Measurements from ENCODE around the gene RIN2. TPM values are rescaled to one million over a fixed set of nuclear protein-coding genes. Genes with fewer than 3 reads are reported as not detected.

Gene RIN2
- total RNA-seq, 2 donors from 2014 or later = 82.0 to 105 TPM

DNA sequence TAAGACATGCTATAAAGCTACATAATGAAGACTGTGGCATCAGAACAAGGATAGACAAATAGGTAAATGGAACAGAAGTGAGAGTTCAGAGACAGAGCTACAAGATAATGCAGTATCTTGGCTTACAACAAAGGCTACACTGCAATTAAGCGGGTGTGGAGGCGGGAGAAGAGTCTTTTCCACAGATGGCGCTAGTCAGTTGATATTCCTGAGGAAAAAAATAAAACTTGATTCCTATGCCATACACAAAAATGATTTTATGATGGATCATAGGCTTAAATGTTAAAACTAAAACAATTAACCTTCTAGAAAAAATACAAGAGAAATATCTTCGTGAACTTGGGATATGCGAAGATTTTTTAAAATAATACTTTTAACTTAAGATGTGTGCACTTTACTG is 31.0 kb downstream of the RIN2 start:
- intact Hi-C loops (cut with DNase I) = no loop called here
- Histone ChIP-seq H3K9me3 (no peaks in the 10 kb centered on the region), H3K4me1 (no peaks in the 10 kb centered on the region), H3K4me3 (no peak overlapping the region), H3K9ac (ENCODE audit: low read depth in 2 of 2, low read length in 2 of 2) (no peak overlapping the region), H3K36me3 (no peaks in the 10 kb centered on the region), H3K27ac (no peak overlapping the region), H3K27me3 (no peaks in the 10 kb centered on the region)
- no peak for DNase-seq
- TF ChIP-seq, protein P1, sequence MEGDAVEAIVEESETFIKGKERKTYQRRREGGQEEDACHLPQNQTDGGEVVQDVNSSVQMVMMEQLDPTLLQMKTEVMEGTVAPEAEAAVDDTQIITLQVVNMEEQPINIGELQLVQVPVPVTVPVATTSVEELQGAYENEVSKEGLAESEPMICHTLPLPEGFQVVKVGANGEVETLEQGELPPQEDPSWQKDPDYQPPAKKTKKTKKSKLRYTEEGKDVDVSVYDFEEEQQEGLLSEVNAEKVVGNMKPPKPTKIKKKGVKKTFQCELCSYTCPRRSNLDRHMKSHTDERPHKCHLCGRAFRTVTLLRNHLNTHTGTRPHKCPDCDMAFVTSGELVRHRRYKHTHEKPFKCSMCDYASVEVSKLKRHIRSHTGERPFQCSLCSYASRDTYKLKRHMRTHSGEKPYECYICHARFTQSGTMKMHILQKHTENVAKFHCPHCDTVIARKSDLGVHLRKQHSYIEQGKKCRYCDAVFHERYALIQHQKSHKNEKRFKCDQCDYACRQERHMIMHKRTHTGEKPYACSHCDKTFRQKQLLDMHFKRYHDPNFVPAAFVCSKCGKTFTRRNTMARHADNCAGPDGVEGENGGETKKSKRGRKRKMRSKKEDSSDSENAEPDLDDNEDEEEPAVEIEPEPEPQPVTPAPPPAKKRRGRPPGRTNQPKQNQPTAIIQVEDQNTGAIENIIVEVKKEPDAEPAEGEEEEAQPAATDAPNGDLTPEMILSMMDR (IDR thresholded peaks at IDR 0.05) = no peak

DNA sequence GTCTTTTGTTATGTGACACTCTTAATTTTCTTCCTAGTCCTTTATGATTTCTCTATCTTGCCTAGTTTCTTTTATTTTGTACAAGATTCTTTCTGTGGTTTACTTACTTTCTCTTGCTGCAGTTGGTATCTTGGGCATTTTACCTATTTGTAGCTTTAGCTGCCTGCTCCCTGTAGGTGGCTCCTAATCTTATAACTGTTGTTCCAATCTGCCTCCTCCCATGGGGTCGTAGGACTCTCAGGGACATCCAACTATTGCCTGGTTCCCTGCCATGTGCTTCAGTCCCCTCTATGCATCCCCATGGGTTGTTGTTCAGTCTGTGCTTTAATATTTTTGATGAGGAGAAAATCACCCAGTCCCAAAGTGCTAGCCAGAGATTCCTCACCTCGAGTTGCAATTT is 31.4 kb downstream of the RIN2 start:
- DNase-seq = no peak
- H3K9ac ChIP-seq (ENCODE audit: low read depth in 2 of 2, low read length in 2 of 2) = no peak overlapping the region
- H3K27me3 ChIP-seq = no peaks in the 10 kb centered on the region
- H3K36me3 ChIP-seq = no peaks in the 10 kb centered on the region
- no peaks in the 10 kb centered on the region for H3K9me3 ChIP-seq
- TF ChIP-seq, protein P1 (IDR thresholded peaks at IDR 0.05) = no peak
- H3K4me1 ChIP-seq = no peaks in the 10 kb centered on the region
- H3K27ac ChIP-seq = no peak overlapping the region
- H3K4me3 ChIP-seq = no peak overlapping the region
- intact Hi-C loops (cut with DNase I) = no loop called here

DNA sequence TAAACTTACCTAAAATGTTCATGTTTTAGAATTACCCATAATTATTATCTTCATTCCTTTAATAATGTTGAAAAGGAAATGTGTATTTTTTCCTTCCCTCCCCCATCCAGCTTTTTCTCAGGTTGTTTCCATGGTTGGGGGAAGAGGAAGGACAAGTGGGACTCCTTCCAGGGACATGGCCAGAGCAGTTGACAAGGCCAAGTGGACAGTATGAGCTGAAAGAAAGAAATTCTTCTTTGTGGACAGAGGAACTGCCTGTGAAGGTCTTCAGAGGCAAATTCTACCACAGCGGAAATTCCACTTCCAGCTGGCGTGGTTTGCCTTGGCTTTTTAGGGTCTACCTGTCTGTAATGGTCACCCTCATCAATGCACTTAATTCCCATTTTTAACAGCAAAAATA is 33.8 kb downstream of the RIN2 start:
- H3K27me3 ChIP-seq = no peaks in the 10 kb centered on the region
- no peak overlapping the region for H3K27ac ChIP-seq
- intact Hi-C loops (cut with DNase I) = no loop called here
- no peak overlapping the region for H3K4me3 ChIP-seq
- no peak for DNase-seq
- TF ChIP-seq, protein P1 (IDR thresholded peaks at IDR 0.05) = no peak
- H3K9ac ChIP-seq (ENCODE audit: low read depth in 2 of 2, low read length in 2 of 2) = no peak overlapping the region
- H3K4me1 ChIP-seq = no peaks in the 10 kb centered on the region
- H3K36me3 ChIP-seq = no peaks in the 10 kb centered on the region
- no peaks in the 10 kb centered on the region for H3K9me3 ChIP-seq

DNA sequence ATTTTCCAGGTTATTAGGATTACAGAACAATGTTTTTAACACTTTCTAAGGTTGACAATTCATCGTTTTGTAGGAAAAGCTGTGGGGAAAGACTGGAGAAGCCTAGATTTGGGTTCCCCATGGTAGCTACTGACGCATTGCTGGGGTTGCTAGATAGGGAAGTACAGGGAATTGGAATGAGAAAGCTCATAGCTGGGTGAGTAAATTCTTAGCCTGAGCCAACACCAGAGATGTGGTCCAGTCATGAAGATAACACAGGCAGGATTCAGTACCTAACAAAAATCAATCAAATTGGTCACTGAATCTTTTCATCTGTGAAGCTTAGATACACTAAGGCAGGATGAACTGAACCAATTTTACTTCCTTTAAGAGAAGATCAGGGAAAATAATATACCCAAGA is 35.7 kb downstream of the RIN2 start:
- Histone ChIP-seq H3K36me3 (no peaks in the 10 kb centered on the region), H3K4me3 (no peak overlapping the region), H3K9ac (ENCODE audit: low read depth in 2 of 2, low read length in 2 of 2) (no peak overlapping the region), H3K27ac (no peak overlapping the region), H3K4me1 (no peaks in the 10 kb centered on the region), H3K27me3 (no peaks in the 10 kb centered on the region), H3K9me3 (no peaks in the 10 kb centered on the region)
- intact Hi-C loops (cut with DNase I) = no loop called here
- TF ChIP-seq, protein P1 (IDR thresholded peaks at IDR 0.05) = no peak
- DNase-seq = no peak

DNA sequence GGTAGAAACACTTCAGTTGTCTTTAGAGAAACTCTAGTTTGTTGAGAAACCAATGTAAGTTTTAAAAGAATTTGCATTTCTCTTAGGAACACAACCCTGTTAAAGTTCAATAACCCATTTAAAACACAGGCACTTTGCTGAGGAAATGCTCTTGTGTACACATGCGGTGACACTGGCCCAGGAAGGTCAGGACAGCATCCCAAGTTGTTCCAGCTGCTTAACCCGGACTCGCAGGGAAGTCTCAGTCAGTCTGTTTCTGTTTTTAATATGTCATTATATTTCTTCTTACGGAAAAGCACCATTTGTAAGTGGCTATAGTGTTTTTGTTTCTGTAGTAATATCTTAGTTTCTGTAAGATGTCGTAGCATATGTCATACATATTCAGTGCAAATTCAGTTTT is 36.9 kb downstream of the RIN2 start:
- intact Hi-C loops (cut with DNase I) = no loop called here
- TF ChIP-seq, protein P1 (IDR thresholded peaks at IDR 0.05) = no peak
- H3K36me3 ChIP-seq = no peaks in the 10 kb centered on the region
- H3K4me1 ChIP-seq = no peaks in the 10 kb centered on the region
- no peaks in the 10 kb centered on the region for H3K27me3 ChIP-seq
- H3K9me3 ChIP-seq = no peaks in the 10 kb centered on the region
- H3K9ac ChIP-seq (ENCODE audit: low read depth in 2 of 2, low read length in 2 of 2) = no peak overlapping the region
- no peak for DNase-seq
- H3K27ac ChIP-seq = no peak overlapping the region
- H3K4me3 ChIP-seq = no peak overlapping the region

DNA sequence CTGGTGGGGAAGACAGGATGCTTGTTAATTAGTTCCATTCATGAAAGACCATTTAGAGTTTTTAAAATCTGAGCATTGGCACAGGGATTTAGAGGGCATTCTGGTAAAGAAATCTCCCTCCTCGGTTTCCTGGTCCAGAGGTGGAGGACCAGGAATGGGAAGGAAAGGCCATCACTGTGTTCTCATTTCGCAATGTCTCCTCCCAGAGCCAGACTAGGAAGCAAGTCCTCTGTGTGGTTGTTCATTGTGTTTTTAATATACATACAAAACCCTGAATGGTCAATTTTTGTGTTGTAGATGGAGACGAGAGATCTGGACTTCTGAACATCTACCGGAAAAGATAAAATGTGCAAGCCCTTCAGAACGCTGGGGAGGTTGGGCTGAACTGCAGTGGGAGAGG is 41.3 kb downstream of the RIN2 start:
- H3K9ac ChIP-seq (ENCODE audit: low read depth in 2 of 2, low read length in 2 of 2) = no peak overlapping the region
- H3K4me3 ChIP-seq = no peak overlapping the region
- H3K4me1 ChIP-seq = no peaks in the 10 kb centered on the region
- no peak overlapping the region for H3K27ac ChIP-seq
- H3K36me3 ChIP-seq = no peaks in the 10 kb centered on the region
- no peaks in the 10 kb centered on the region for H3K9me3 ChIP-seq
- DNase-seq = no peak
- intact Hi-C loops (cut with DNase I) = no loop called here
- H3K27me3 ChIP-seq = no peaks in the 10 kb centered on the region
- TF ChIP-seq, protein P1 (IDR thresholded peaks at IDR 0.05) = no peak
